ENCODE results near the gene GRIN1.

Gene GRIN1

DNA sequence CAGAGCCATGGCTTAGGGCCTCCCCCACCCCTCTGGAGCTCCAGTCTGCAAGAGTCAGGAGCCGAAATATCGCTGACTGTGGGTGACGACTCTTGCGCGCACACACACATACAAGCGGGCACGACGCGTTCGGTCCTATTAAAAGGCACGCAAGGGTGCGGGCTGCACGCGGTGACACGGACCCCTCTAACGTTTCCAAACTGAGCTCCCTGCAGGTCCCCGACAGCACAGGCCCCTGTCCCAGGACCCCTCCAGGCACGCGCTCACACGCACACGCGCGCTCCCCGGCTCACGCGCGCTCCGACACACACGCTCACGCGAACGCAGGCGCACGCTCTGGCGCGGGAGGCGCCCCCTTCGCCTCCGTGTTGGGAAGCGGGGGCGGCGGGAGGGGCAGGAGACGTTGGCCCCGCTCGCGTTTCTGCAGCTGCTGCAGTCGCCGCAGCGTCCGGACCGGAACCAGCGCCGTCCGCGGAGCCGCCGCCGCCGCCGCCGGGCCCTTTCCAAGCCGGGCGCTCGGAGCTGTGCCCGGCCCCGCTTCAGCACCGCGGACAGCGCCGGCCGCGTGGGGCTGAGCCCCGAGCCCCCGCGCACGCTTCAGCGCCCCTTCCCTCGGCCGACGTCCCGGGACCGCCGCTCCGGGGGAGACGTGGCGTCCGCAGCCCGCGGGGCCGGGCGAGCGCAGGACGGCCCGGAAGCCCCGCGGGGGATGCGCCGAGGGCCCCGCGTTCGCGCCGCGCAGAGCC is at the start of gene GRIN1:
Gene GRIN1 (plus strand): TSS at position 433 of the 746 bp plus-strand sequence. CDS start 333 bp downstream, outside the sequence.
- intact Hi-C loops (cut with DNase I), result no loop called here
- DNase-seq, result peak in 41 of 42 donors; percentile 34 to 91 (median 76)

- peak in 1 of 42 donors; percentile 19 for DNase-seq
- intact Hi-C loops (cut with DNase I), result no loop called here
Measured at GRCh38 chr9:137089232-137089947, 49.6 kb upstream of the GRIN1 start.

DNA sequence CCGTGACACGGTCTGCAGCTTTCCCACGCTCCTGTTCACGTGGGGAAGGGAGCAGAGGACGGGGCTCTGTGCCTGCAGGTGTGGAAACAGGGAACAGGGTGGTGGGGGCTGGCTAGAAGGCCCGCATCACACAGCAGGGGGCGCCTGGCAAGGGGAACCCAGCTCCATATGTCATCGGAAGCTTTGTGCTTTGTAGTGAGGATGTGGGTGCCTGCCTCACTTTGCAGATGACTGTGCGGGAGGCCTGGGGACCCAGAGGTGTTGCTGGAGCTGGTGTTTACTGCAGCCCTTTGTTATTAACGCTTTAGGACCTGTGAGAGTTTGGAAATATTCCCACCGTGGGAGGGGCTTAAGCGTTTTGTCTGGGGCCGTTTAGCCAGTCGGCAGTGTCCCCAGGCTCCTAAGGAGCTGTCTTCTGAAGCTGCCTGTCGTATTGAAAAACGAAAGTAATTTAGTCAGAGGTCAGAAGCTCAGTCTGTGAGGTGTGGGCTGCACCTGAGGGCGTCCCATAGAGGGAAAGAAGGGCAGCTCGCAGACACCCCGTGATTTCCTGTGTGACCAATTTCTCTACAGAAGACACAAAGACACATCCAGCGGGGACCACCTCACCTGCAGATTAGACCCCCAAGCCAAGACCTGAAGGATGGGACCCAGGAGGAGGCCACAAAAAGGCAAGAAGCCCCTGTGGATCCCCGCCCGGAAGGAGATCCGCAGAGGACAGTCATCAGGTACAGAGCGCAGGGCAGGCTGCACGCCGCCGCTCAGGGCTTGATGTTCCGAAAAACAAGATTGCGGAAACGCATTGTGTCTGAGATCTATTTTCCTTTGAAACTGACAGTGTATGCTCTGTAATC is 43.1 kb upstream of the GRIN1 start:
- intact Hi-C loops (cut with DNase I), result no loop called here
- DNase-seq, result peak in 17 of 42 donors; percentile 31 to 72 (median 52)

- intact Hi-C loops (cut with DNase I), result no loop called here
Measured at GRCh38 chr9:137096785-137097546, 42.0 kb upstream of the GRIN1 start.

GRCh38 chr9:137097761-137098462 is 41.0 kb upstream of the GRIN1 start:
- no peak for DNase-seq
- intact Hi-C loops (cut with DNase I), result no loop called here

More at GRCh38 chr9:137096785-137097546, 42.0 kb upstream of the GRIN1 start:
- no peak for DNase-seq

DNA sequence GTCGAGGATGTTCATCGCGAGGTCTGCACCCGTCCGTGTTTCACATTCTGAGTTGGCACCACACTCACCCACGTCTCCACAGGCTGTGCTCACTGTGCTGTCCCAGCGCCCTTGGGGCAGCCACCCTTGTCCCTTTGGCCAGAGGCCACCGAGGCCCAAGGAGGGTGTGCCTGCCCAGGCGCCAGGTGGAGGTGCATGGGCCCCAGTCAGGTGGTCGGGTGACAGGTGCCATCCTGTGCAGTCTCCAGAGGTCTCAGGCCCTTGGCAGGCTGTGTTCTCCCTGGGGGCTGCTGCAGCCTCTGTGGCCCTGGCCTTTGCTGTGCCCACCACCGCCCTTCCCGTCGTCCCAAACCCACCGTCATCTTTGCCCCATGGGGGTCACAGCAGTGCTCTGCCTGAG is 39.7 kb upstream of the GRIN1 start:
- intact Hi-C loops (cut with DNase I), result no loop called here

DNA sequence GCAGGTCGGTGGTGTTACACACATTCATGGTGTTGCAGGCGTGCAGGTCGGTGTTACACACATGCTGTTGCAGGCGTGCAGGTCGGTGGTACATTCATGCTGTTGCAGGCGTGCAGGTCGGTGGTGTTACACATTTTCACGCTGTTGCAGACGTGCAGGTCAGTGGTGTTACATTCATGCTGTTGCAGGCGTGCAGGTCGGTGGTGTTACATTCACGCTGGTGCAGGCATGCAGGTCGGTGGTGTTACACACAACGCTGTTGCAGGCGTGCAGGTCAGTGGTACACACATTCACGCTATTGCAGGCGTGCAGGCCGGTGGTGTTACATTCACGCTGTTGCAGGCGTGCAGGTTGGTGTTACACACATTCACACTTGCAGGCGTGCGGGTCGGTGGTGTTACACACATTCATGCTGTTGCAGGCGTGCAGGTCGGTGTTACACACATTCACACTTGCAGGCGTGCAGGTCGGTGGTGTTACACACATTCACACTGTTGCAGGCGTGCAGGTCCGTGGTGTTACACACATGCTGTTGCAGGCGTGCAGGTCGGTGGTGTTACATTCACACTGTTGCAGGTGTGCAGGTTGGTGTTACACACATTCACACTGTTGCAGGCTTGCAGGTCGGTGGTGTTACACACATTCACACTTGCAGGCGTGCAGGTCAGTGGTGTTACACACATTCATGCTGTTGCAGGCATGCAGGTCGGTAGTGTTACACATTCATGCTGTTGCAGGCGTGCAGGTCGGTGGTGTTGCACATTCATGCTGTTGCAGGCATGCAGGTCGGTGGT is 35.6 kb upstream of the GRIN1 start:
- DNase-seq, result no peak
- intact Hi-C loops (cut with DNase I), result no loop called here

More for the DNA sequence above, 39.7 kb upstream of the GRIN1 start:
- no peak for DNase-seq

GRCh38 chr9:137105814-137106661 is 32.9 kb upstream of the GRIN1 start:
- intact Hi-C loops (cut with DNase I), result no loop called here
- no peak for DNase-seq

GRCh38 chr9:137106662-137107250 is 32.2 kb upstream of the GRIN1 start:
- intact Hi-C loops (cut with DNase I), result no loop called here

GRCh38 chr9:137107312-137107921 is 31.5 kb upstream of the GRIN1 start:
- intact Hi-C loops (cut with DNase I), result no loop called here
- no peak for DNase-seq

More at GRCh38 chr9:137106662-137107250, 32.2 kb upstream of the GRIN1 start:
- no peak for DNase-seq

GRCh38 chr9:137107982-137108381 is 31.0 kb upstream of the GRIN1 start:
- intact Hi-C loops (cut with DNase I), result no loop called here
- no peak for DNase-seq

DNA sequence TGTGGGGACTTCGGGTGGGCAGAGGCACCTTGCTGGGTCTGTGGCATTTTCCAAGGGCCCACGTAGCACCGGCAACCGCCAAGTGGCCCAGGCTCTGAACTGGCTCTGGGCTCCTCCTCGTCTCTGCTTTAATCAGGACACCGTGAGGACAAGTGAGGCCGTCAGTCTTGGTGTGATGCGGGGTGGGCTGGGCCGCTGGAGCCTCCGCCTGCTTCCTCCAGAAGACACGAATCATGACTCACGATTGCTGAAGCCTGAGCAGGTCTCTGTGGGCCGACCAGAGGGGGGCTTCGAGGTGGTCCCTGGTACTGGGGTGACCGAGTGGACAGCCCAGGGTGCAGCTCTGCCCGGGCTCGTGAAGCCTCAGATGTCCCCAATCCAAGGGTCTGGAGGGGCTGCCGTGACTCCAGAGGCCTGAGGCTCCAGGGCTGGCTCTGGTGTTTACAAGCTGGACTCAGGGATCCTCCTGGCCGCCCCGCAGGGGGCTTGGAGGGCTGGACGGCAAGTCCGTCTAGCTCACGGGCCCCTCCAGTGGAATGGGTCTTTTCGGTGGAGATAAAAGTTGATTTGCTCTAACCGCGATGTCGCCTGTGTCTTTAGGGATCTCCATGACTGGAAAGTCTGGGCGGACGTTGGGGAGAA is 30.2 kb upstream of the GRIN1 start:
- intact Hi-C loops (cut with DNase I), result no loop called here

GRCh38 chr9:137109250-137110146 is 29.5 kb upstream of the GRIN1 start:
- intact Hi-C loops (cut with DNase I), result no loop called here
- DNase-seq, result no peak

More for the DNA sequence above, 30.2 kb upstream of the GRIN1 start:
- DNase-seq, result no peak
